K562 (cell line): ENCODE data around the gene EXOC3. TPM values are rescaled to one million over a fixed set of nuclear protein-coding genes. Genes with fewer than 3 reads are reported as not detected.

Source experiments
- ATAC-seq: fragments of 200-7000 bp; cut with Tn5 transposase; 3 replicates; pipeline ENCODE4 v1.9.1; 2020; ENCODE audit warnings: moderate library complexity
- BruUV-seq: library from RNA; stranded (reverse); fragments of 400-500 nt; replicated peaks from 2 replicates; lab custom pipeline; 2021; lab: Mats Ljungman, UMichigan
- CTCF ChIA-PET: fragments of 300-600 bp; formaldehyde crosslinking; extraction: SDS; loops from one replicate; lab custom pipeline; 2021; ENCODE audit warnings: low intra/inter-chr PET ratio; lab: Yijun Ruan, JAX
- POLR2A ChIA-PET: fragments of 300-600, 350-650 bp; sonication (Branson Sonifier 250); formaldehyde crosslinking; extraction: SDS; loops from one replicate; lab custom pipeline; 2021; ENCODE audit warnings: antibody characterized with exemption, inconsistent platforms; lab: Yijun Ruan, JAX
- DNase-seq, 4 experiments: peaks; one replicate each; pipeline versions ENCODE4 v3.0.0 to v3.0.0-alpha.2; 2011 to 2018; ENCODE audit warnings: low spot score in 3 of 4, mixed read lengths in 3 of 4; ENCODE audit errors: extremely low read depth in 1 of 4
- FAIRE-seq: peaks from 2 replicates; lab custom pipeline; 2011; peaks lifted over from hg19 to GRCh38; lab: Jason Lieb, UNC
- H2AFZ ChIP-seq: 2 replicates; pipeline ENCODE4 v1.6.0; 2011; ENCODE audit warnings: low read depth, low read length, control low read depth, inconsistent platforms
- H3K27ac ChIP-seq: fragments of 200-600 bp; 3 replicates; pipeline ENCODE4 v1.8.0; 2011; ENCODE audit warnings: low read depth, mild to moderate bottlenecking, control low read depth, inconsistent platforms, low read length, moderate library complexity, mixed read lengths; ENCODE audit errors: extremely low read depth
- H3K27me3 ChIP-seq, 2 experiments: fragments of 300-600 bp in 1 of 2; 2 replicates in 1 of 2; 3 replicates in 1 of 2; pipeline versions ENCODE4 v1.6.0 to v1.8.0; 2011; ENCODE audit warnings: inconsistent platforms in 2 of 2, low read length in 2 of 2, mild to moderate bottlenecking in 1 of 2, mixed read lengths in 1 of 2, moderate library complexity in 1 of 2; ENCODE audit not compliant: control insufficient read depth in 2 of 2, insufficient read depth in 2 of 2
- H3K36me3 ChIP-seq: fragments of 300-600 bp; 3 replicates; pipeline ENCODE4 v1.8.0; 2011; ENCODE audit warnings: mild to moderate bottlenecking, low read length, inconsistent platforms; ENCODE audit not compliant: control insufficient read depth, insufficient read depth
- H3K4me1 ChIP-seq, 2 experiments: fragments of 200-600 bp in 1 of 2; replicated peaks in 1 of 2; 2 replicates in 1 of 2; 3 replicates in 1 of 2; pipeline versions ENCODE4 v1.5.1 to v1.8.0; 2011; ENCODE audit warnings: inconsistent platforms in 2 of 2, low read length in 2 of 2, mild to moderate bottlenecking in 1 of 2, mixed read lengths in 1 of 2, moderate library complexity in 1 of 2; ENCODE audit not compliant: control insufficient read depth in 2 of 2, insufficient read depth in 2 of 2
- H3K4me2 ChIP-seq: 2 replicates; pipeline ENCODE4 v1.6.1; 2011; ENCODE audit warnings: low read length, control low read depth, inconsistent platforms, mixed read lengths; ENCODE audit not compliant: insufficient read depth
- H3K4me3 ChIP-seq: fragments of 200-600 bp; sonication (generic), shearing (Covaris generic); 2 replicates; pipeline ENCODE4 v1.5.1; 2016; ENCODE audit warnings: control low read depth, inconsistent platforms
- H3K79me2 ChIP-seq: fragments of 200-600 bp; 3 replicates; pipeline ENCODE4 v1.8.0; 2011; ENCODE audit warnings: low read length, inconsistent platforms; ENCODE audit not compliant: control insufficient read depth, insufficient read depth
- H3K9ac ChIP-seq, 2 experiments: 2 replicates each; pipeline versions ENCODE4 v1.6.0 to v1.6.1; 2011; ENCODE audit warnings: low read depth in 2 of 2, low read length in 2 of 2, control low read depth in 1 of 2, inconsistent platforms in 1 of 2, mild to moderate bottlenecking in 1 of 2, mixed read lengths in 1 of 2; ENCODE audit not compliant: insufficient read depth in 1 of 2
- H3K9me1 ChIP-seq: one replicate; pipeline ENCODE4 v1.6.0; 2011; ENCODE audit warnings: inconsistent platforms, mild to moderate bottlenecking, low read length, moderate library complexity; ENCODE audit not compliant: control insufficient read depth, insufficient read depth
- H3K9me3 ChIP-seq: replicated peaks from 2 replicates; pipeline ENCODE4 v1.5.1; 2011; ENCODE audit warnings: low read depth, low read length, inconsistent platforms; ENCODE audit not compliant: control insufficient read depth, insufficient read depth
- H4K20me1 ChIP-seq: replicated peaks from 2 replicates; pipeline ENCODE4 v1.6.1; 2011; ENCODE audit warnings: low read length, inconsistent platforms, mixed read lengths; ENCODE audit not compliant: control insufficient read depth, insufficient read depth
- MLLT1 ChIP-seq, 2 experiments: fragments of 450-650 bp; IDR thresholded peaks; 2 replicates each; pipeline ENCODE4 v1.6.1; 2016
- SMAD3 ChIP-seq: fragments of 450-650 bp; formaldehyde crosslinking; conservative IDR thresholded peaks from 2 replicates; pipeline ENCODE4 v1.4.0; 2020; ENCODE audit warnings: mild to moderate bottlenecking
- SNRNP70 ChIP-seq: fragments of 200-400 bp; formaldehyde crosslinking; optimal IDR thresholded peaks from 2 replicates; pipeline ENCODE3; 2017; ENCODE audit warnings: low read depth, low read length
- TOE1 ChIP-seq, 2 experiments: fragments of 450-650 bp in 1 of 2; sonication (generic) in 1 of 2; formaldehyde crosslinking in 1 of 2; IDR thresholded peaks; 2 replicates each; pipeline versions ENCODE4 v1.7.1 to v1.8.0; 2016 to 2022; ENCODE audit warnings: borderline replicate concordance in 2 of 2, mild to moderate bottlenecking in 2 of 2, antibody characterized with exemption in 1 of 2, inconsistent platforms in 1 of 2, low read depth in 1 of 2, missing genetic modification reagents in 1 of 2, moderate library complexity in 1 of 2
- ZNF316 ChIP-seq: fragments of 450-650 bp; IDR thresholded peaks from 2 replicates; pipeline ENCODE4 v1.6.1; 2016
- WGBS: fragments of 100-300 bp; shearing (Covaris generic); methylation state at CpG from one replicate; pipeline ENCODE4 v1.1.6; 2016; ENCODE audit warnings: low coverage, mixed read lengths; ENCODE audit not compliant: insufficient coverage; ENCODE audit errors: missing lambda C conversion rate; 5-methylcytosine and 5-hydroxymethylcytosine counted together
- in situ Hi-C: fragments of 300-500 bp; cut with MboI; formaldehyde crosslinking; loops from 4 replicates; pipeline ENCODE4 v1.15.0; 2018; ENCODE audit warnings: inconsistent platforms, mixed read lengths
- intact Hi-C: fragments of 100-400 bp; cut with micrococcal nuclease; formaldehyde crosslinking; loops from 2 replicates; pipeline ENCODE4 v1.14.2; 2022
- polyA plus RNA-seq, 8 experiments: library from polyadenylated mRNA; depleted of rRNA in 4 of 8; stranded (reverse) in 5 of 8; unstranded in 3 of 8; fragments of >200 nt; fragmentation: Nextera tagmentation in 2 of 8; fragmentation: Illumina TruSeq in 1 of 8; extraction: Ambion mirVana in 2 of 8; extraction: Trizol in 1 of 8; gene quantifications; 2 replicates each; pipeline versions ENCODE4 v1.2.1 to v1.2.3, GENCODE V29; 2011 to 2014; ENCODE audit warnings: inconsistent platforms in 1 of 8, missing spikeins in 1 of 8
- total RNA-seq, 7 experiments: library from RNA; depleted of rRNA in 6 of 7; stranded (reverse); fragments of >200 nt in 6 of 7; fragmentation: Illumina TruSeq in 2 of 7; extraction: Trizol in 2 of 7; gene quantifications; 2 replicates each; pipeline versions ENCODE4 v1.2.1 to v1.2.3, GENCODE V29; 2011 to 2021; ENCODE audit warnings: low replicate concordance in 1 of 7

EXOC3 gene
- total and polyA plus RNA-seq, 9 of the 15 experiments (the other 6 are each of a cell fraction or from before 2014, with no cell fraction given), result 1.4 to 41.9 (median 22.4) TPM

GRCh38 chr5:436641-436975 is 6.4 kb upstream of the EXOC3 start:
- FAIRE-seq (no peak), DNase-seq (no peak), ATAC-seq (no peak)
- Histone ChIP-seq H3K36me3 (no peaks in the 10 kb centered on the region), H3K4me1 (peaks cover 0 to 45% of the 10 kb centered on the region in 2 experiments; a peak in 1 of 5 replicates), H3K27ac (no peak overlapping the region), H3K27me3 (peaks cover 38 to 53% of the 10 kb centered on the region in 2 experiments), H3K4me2 (no peak overlapping the region), H4K20me1 (no peaks in the 10 kb centered on the region; the same call in 1 of the 2 replicates), H3K79me2 (no peaks in the 10 kb centered on the region), H2AFZ (no peak overlapping the region), H3K4me3 (no peak overlapping the region), H3K9me3 (no peaks in the 10 kb centered on the region), H3K9me1 (no peaks in the 10 kb centered on the region), H3K9ac (no peak overlapping the region)
- in situ Hi-C loops (no loop called here), intact Hi-C loops (loop anchor here (5.0 kb wide), 1 partner anchor 249 kb away; no protein-coding TSS in a partner anchor)
- ChIA-PET POLR2A (interaction anchor here (0.6 kb wide), 1 partner anchor 20 kb away, joined by 3 read pairs; no protein-coding TSS in a partner anchor), CTCF (interaction anchor here (1.0 kb wide), 1 partner anchor 10 kb away, joined by 3 read pairs; no protein-coding TSS in a partner anchor)
- WGBS, result 7% methylated on average over 5 of the region's 5 CpGs
- TF ChIP-seq TOE1 (IDR thresholded peaks at IDR 0.05; ENCODE audit: borderline replicate concordance) (no peak), TOE1 (CRISPR knock-in tag; IDR thresholded peaks at IDR 0.05; ENCODE audit: borderline replicate concordance, low read depth) (no peak), SNRNP70 (no peak), MLLT1 (IDR thresholded peaks at IDR 0.05) (no peak), ZNF316 (no peak), SMAD3 (no peak)
- BruUV-seq, result no TSS peak
